B cell (primary cell): ENCODE results near the gene TUBB4B. TPM values are rescaled to one million over a fixed set of nuclear protein-coding genes. Genes with fewer than 3 reads are reported as not detected.

ENCODE experiments used
- ATAC-seq: fragments of 200-7000 bp; cut with Tn5 transposase; one replicate; pipeline ENCODE4 v1.10.0; 2021; ENCODE audit warnings: low read depth, mild to moderate bottlenecking, moderate number of reproducible peaks, moderate library complexity
- CTCF ChIA-PET: fragments of 350-600 bp; sonication (Branson Sonifier 250); formaldehyde crosslinking; loops from one replicate; lab custom pipeline; 2021; ENCODE audit warnings: antibody characterized with exemption, inconsistent platforms; lab: Charles Lee
- POLR2A ChIA-PET: fragments of 350-600 bp; sonication (Branson Sonifier 250); formaldehyde crosslinking; loops from one replicate; lab custom pipeline; 2021; ENCODE audit warnings: antibody characterized with exemption; lab: Charles Lee
- DNase-seq: peaks from one replicate; pipeline ENCODE4 v3.0.0; 2013
- H2AFZ ChIP-seq: 2 replicates; pipeline ENCODE4 v1.6.1; 2012; ENCODE audit warnings: mild to moderate bottlenecking, low read depth, low read length; ENCODE audit not compliant: insufficient read depth, poor library complexity, severe bottlenecking
- H3K27ac ChIP-seq, 2 donors: 1 replicate in 1 of 2; 2 replicates in 1 of 2; pipeline ENCODE4 v1.5.1; 2012 to 2013; ENCODE audit warnings: low read length in 2 of 2, mild to moderate bottlenecking in 2 of 2, moderate library complexity in 1 of 2
- H3K27me3 ChIP-seq, 4 experiments: fragments of 200-600 bp in 1 of 4; sonication (generic) in 1 of 4; replicated peaks in 1 of 4; 1 replicate in 2 of 4; 2 replicates in 2 of 4; pipeline versions ENCODE4 v1.6.1 to v1.7.0; 2013 to 2016; ENCODE audit warnings: low read length in 3 of 4, mild to moderate bottlenecking in 2 of 4, mixed read lengths in 1 of 4, moderate library complexity in 1 of 4; ENCODE audit not compliant: insufficient read depth in 4 of 4, control insufficient read depth in 3 of 4; ENCODE audit errors: control extremely low read depth in 1 of 4
- H3K36me3 ChIP-seq, 2 experiments: replicated peaks in 1 of 2; 1 replicate in 1 of 2; 2 replicates in 1 of 2; pipeline versions ENCODE4 v1.6.1 to v1.7.1; 2013; ENCODE audit warnings: low read length in 1 of 2; ENCODE audit not compliant: insufficient read depth in 2 of 2, control insufficient read depth in 1 of 2; ENCODE audit errors: control extremely low read depth in 1 of 2, extremely low read depth in 1 of 2
- H3K4me1 ChIP-seq, 2 donors: fragments of 200-600 bp in 1 of 2; sonication (generic) in 1 of 2; 1 replicate in 1 of 2; 2 replicates in 1 of 2; pipeline versions ENCODE4 v1.5.1 to v1.6.1; 2013 to 2017; ENCODE audit warnings: low read length in 2 of 2; ENCODE audit not compliant: control insufficient read depth in 2 of 2, insufficient read depth in 2 of 2
- H3K4me2 ChIP-seq: replicated peaks from 2 replicates; pipeline ENCODE3; 2012; ENCODE audit warnings: mild to moderate bottlenecking, low read depth, low read length; ENCODE audit not compliant: poor library complexity, severe bottlenecking
- H3K4me3 ChIP-seq, 5 experiments: fragments of 200-600 bp in 1 of 5; sonication (generic) in 1 of 5; 1 replicate in 3 of 5; 2 replicates in 2 of 5; pipeline versions ENCODE4 v1.5.1 to v1.7.0; 2011 to 2016; ENCODE audit warnings: low read length in 4 of 5, mild to moderate bottlenecking in 4 of 5, low read depth in 2 of 5, control low read depth in 1 of 5, moderate library complexity in 1 of 5; ENCODE audit not compliant: insufficient read depth in 1 of 5; ENCODE audit errors: control extremely low read depth in 1 of 5, extremely low read depth in 1 of 5
- H3K79me2 ChIP-seq: fragments of 200-600 bp; sonication (generic); one replicate; pipeline ENCODE4 v1.6.0; 2016; ENCODE audit warnings: low read length; ENCODE audit not compliant: control insufficient read depth, insufficient read depth
- H3K9ac ChIP-seq: fragments of 200-600 bp; sonication (generic); 2 replicates; pipeline ENCODE4 v1.6.1; 2017; ENCODE audit warnings: mild to moderate bottlenecking, low read length, moderate library complexity
- H3K9me3 ChIP-seq, 3 donors: one replicate each; pipeline versions ENCODE4 v1.6.1 to v1.7.1; 2013; ENCODE audit warnings: low read length in 2 of 3; ENCODE audit not compliant: control insufficient read depth in 2 of 3, insufficient read depth in 1 of 3; ENCODE audit errors: control extremely low read depth in 1 of 3
- H4K20me1 ChIP-seq: 2 replicates; pipeline ENCODE4 v1.6.0; 2012; ENCODE audit warnings: mild to moderate bottlenecking, low read length; ENCODE audit not compliant: insufficient read depth, control insufficient read depth, poor library complexity, severe bottlenecking
- H3K27ac Mint-ChIP-seq: one replicate; pipeline ENCODE4 v1.8.0; 2021; ENCODE audit warnings: mixed read lengths
- H3K27me3 Mint-ChIP-seq: one replicate; pipeline ENCODE4 v1.8.0; 2021; ENCODE audit warnings: mixed read lengths
- H3K4me1 Mint-ChIP-seq: one replicate; pipeline ENCODE4 v1.8.0; 2021; ENCODE audit warnings: mixed read lengths
- H3K4me3 Mint-ChIP-seq: one replicate; pipeline ENCODE4 v1.8.0; 2021; ENCODE audit warnings: mixed read lengths
- H3K9me3 Mint-ChIP-seq: one replicate; pipeline ENCODE4 v1.8.0; 2022; ENCODE audit warnings: mixed read lengths; ENCODE audit not compliant: insufficient read depth
- CTCF ChIP-seq: fragments of 200-600 bp; IDR thresholded peaks from one replicate; pipeline ENCODE4 v1.8.0; 2022; ENCODE audit warnings: antibody characterized with exemption, mild to moderate bottlenecking
- EZH2 ChIP-seq: IDR thresholded peaks from 2 replicates; pipeline ENCODE4 v1.6.1; 2012; ENCODE audit warnings: borderline replicate concordance, low read depth, mild to moderate bottlenecking, moderate library complexity, low read length; ENCODE audit not compliant: insufficient read depth, poor library complexity, severe bottlenecking
- WGBS: methylation state at CpG from one replicate; pipeline ENCODE4 v1.1.5; 2013; ENCODE audit warnings: missing lambda C conversion rate; ENCODE audit not compliant: insufficient coverage; 5-methylcytosine and 5-hydroxymethylcytosine counted together
- intact Hi-C: fragments of 100-400 bp; cut with micrococcal nuclease; formaldehyde crosslinking; loops from one replicate; pipeline ENCODE4 v1.10.0; 2022
- polyA plus RNA-seq: library from polyadenylated mRNA; depleted of rRNA; stranded (reverse); fragments of >200 nt; gene quantifications from 2 replicates; pipeline ENCODE4 v1.2.3, GENCODE V29; 2012
- total RNA-seq, 2 donors: library from RNA; stranded (reverse); fragments of 120-200 nt in 1 of 2; gene quantifications; 1 replicate in 1 of 2; 2 replicates in 1 of 2; pipeline versions ENCODE4 v1.2.3 to v1.2.4, GENCODE V29; 2013 to 2022

TUBB4B gene
- total and polyA plus RNA-seq, 2 donors (not counting 1 experiment from before 2014, with no cell fraction given): 110 to 261 TPM

- DNase-seq: no peak
- Histone ChIP-seq H3K4me3 (peak overlapping the region in 1 of 5 experiments; percentile 19), H4K20me1 (peaks cover 27% of the 10 kb centered on the region), H3K27me3 (peaks cover 0 to 2% (median 0%) of the 10 kb centered on the region in 4 experiments), H3K4me2 (peak overlapping the region; percentile 72), H3K27ac (no peak overlapping the region), H3K9ac (no peak overlapping the region), H3K9me3 (peaks cover 0 to 3% (median 0%) of the 10 kb centered on the region in 3 donors), H2AFZ (peak overlapping the region; percentile 41), H3K79me2 (peaks cover 32% of the 10 kb centered on the region), H3K36me3 (peaks cover 0 to 2% of the 10 kb centered on the region in 2 experiments), H3K4me1 (peaks cover 39 to 65% of the 10 kb centered on the region in 2 donors)
- no peaks in the 10 kb centered on the region for H3K27me3 Mint-ChIP-seq
- H3K4me1 Mint-ChIP-seq: peaks cover 39% of the 10 kb centered on the region
- H3K9me3 Mint-ChIP-seq: no peaks in the 10 kb centered on the region
- no peak for TF ChIP-seq EZH2
- intact Hi-C loops: loop anchor here (1.0 to 2.0 kb wide), 6 partner anchors 14 to 208 kb away; partner anchors contain the start of genes ANAPC2, NPDC1, SSNA1 and TPRN
- WGBS: 19% methylated on average over 9 of the region's 11 CpGs
- POLR2A ChIA-PET: interaction anchor here (0.5 to 1.6 kb wide), 6 partner anchors 13 to 834 kb away, joined by 3 to 8 read pairs (median 4); partner anchors contain the start of genes ANAPC2, MAN1B1 and SSNA1
- H3K4me3 Mint-ChIP-seq: peak overlapping the region; percentile 13
- ATAC-seq: no peak
- peak overlapping the region; percentile 15 for H3K27ac Mint-ChIP-seq
- CTCF ChIA-PET: interaction anchor here (0.6 to 8.9 kb wide), 42 partner anchors 11 to 449 kb away, joined by 3 to 76 read pairs (median 5); partner anchors contain the start of genes ANAPC2, CYSRT1, MAN1B1 and NELFB
Measured at GRCh38 chr9:137236936-137237421, 4.1 kb upstream of the TUBB4B start.

GRCh38 chr9:137237759-137238726 is 3.0 kb upstream of the TUBB4B start:
- TF ChIP-seq EZH2 (no peak), CTCF (no peak)
- CTCF ChIA-PET: interaction anchor here (1.1 to 8.9 kb wide), 11 partner anchors 13 to 192 kb away, joined by 3 to 76 read pairs (median 7); partner anchors contain the start of genes ANAPC2, CYSRT1, NPDC1 and RNF208
- Histone ChIP-seq H3K27me3 (peaks cover 0 to 2% (median 0%) of the 10 kb centered on the region in 4 experiments), H3K4me2 (no peak overlapping the region), H3K79me2 (peaks cover 43% of the 10 kb centered on the region), H4K20me1 (peaks cover 38% of the 10 kb centered on the region), H3K4me3 (no peak overlapping the region), H2AFZ (no peak overlapping the region), H3K27ac (no peak overlapping the region), H3K9ac (no peak overlapping the region), H3K4me1 (peaks cover 47 to 73% of the 10 kb centered on the region in 2 donors), H3K36me3 (peaks cover 0 to 12% of the 10 kb centered on the region in 2 experiments), H3K9me3 (peaks cover 0 to 3% (median 0%) of the 10 kb centered on the region in 3 donors)
- no peak overlapping the region for H3K4me3 Mint-ChIP-seq
- no peak overlapping the region for H3K27ac Mint-ChIP-seq
- ATAC-seq (no peak), DNase-seq (peak; percentile 33)
- 69% methylated on average over 12 of the region's 13 CpGs for WGBS
- peaks cover 49% of the 10 kb centered on the region for H3K4me1 Mint-ChIP-seq
- no peaks in the 10 kb centered on the region for H3K9me3 Mint-ChIP-seq
- H3K27me3 Mint-ChIP-seq: no peaks in the 10 kb centered on the region
- POLR2A ChIA-PET: interaction anchor here (0.6 kb wide), 1 partner anchor 18 kb away, joined by 3 read pairs; no protein-coding TSS in a partner anchor
- intact Hi-C loops: loop anchor here (2.0 kb wide), 2 partner anchors 119 to 191 kb away; partner anchors contain the start of gene NPDC1
